K562 (cell line): ENCODE results near the gene LEAP2. TPM values are rescaled to one million over a fixed set of nuclear protein-coding genes. Genes with fewer than 3 reads are reported as not detected.

Experiments used
- DMBX1 ChIP-seq: fragments of 250-450 bp; sonication (Bioruptor Pico); IDR thresholded peaks from 2 replicates; pipeline ENCODE4 v1.8.0; 2022; ENCODE audit warnings: inconsistent platforms, mild to moderate bottlenecking, moderate library complexity, borderline replicate concordance
- HDAC2 ChIP-seq: fragments of 450-650 bp; IDR thresholded peaks from 2 replicates; pipeline ENCODE4 v1.6.1; 2016; ENCODE audit warnings: mild to moderate bottlenecking
- KLF16 ChIP-seq: IDR thresholded peaks from 2 replicates; pipeline ENCODE4 v1.6.1; 2016; ENCODE audit warnings: antibody characterized with exemption
- RREB1 ChIP-seq: fragments of 250-450 bp; sonication (Bioruptor Pico); IDR thresholded peaks from 2 replicates; pipeline ENCODE4 v1.4.0; 2020
- ZBTB12 ChIP-seq: fragments of 250-450 bp; sonication (Bioruptor Pico); IDR thresholded peaks from 2 replicates; pipeline ENCODE4 v1.4.0; 2020
- ZBTB17 ChIP-seq: fragments of 450-650 bp; formaldehyde crosslinking; IDR thresholded peaks from 2 replicates; pipeline ENCODE4 v1.4.0; 2020; ENCODE audit warnings: mild to moderate bottlenecking
- polyA plus RNA-seq, 8 experiments: library from polyadenylated mRNA; depleted of rRNA in 4 of 8; stranded (reverse) in 5 of 8; unstranded in 3 of 8; fragments of >200 nt; fragmentation: Nextera tagmentation in 2 of 8; fragmentation: Illumina TruSeq in 1 of 8; extraction: Ambion mirVana in 2 of 8; extraction: Trizol in 1 of 8; gene quantifications; 2 replicates each; pipeline versions ENCODE4 v1.2.1 to v1.2.3, GENCODE V29; 2011 to 2014; ENCODE audit warnings: inconsistent platforms in 1 of 8, missing spikeins in 1 of 8
- total RNA-seq, 7 experiments: library from RNA; depleted of rRNA in 6 of 7; stranded (reverse); fragments of >200 nt in 6 of 7; fragmentation: Illumina TruSeq in 2 of 7; extraction: Trizol in 2 of 7; gene quantifications; 2 replicates each; pipeline versions ENCODE4 v1.2.1 to v1.2.3, GENCODE V29; 2011 to 2021; ENCODE audit warnings: low replicate concordance in 1 of 7

Gene LEAP2
- total and polyA plus RNA-seq, 9 of the 15 experiments (the other 6 are each of a cell fraction or from before 2014, with no cell fraction given) = 1.1 to 5.6 (median 2.5) TPM

GRCh38 chr5:132839426-132840301, 33.8 kb upstream of the LEAP2 start (continued):
- TF ChIP-seq RREB1 (CRISPR knock-in tag) (no peak), HDAC2 (no peak), DMBX1 (CRISPR knock-in tag) (no peak), KLF16 (no peak), ZBTB12 (CRISPR knock-in tag) (no peak), ZBTB17 (CRISPR knock-in tag) (no peak)
